SK-N-SH (cell line): ENCODE measurements around the gene IQGAP2. TPM values are rescaled to one million over a fixed set of nuclear protein-coding genes. Genes with fewer than 3 reads are reported as not detected.

Experiments used
- CTCF ChIA-PET: fragments of 300-600, 350-600 bp; formaldehyde crosslinking; extraction: SDS; loops from one replicate; lab custom pipeline; 2021; lab: Yijun Ruan, JAX
- POLR2A ChIA-PET: fragments of 350-600 bp; sonication (Branson Sonifier 250); formaldehyde crosslinking; extraction: SDS; loops from one replicate; lab custom pipeline; 2020; ENCODE audit warnings: antibody characterized with exemption, inconsistent platforms; lab: Yijun Ruan, JAX
- DNase-seq: peaks from one replicate; pipeline ENCODE4 v3.0.0; 2012
- H2AFZ ChIP-seq: fragments of 200-600 bp; sonication (generic); 2 replicates; pipeline ENCODE4 v1.8.1; 2016; ENCODE audit warnings: antibody characterized with exemption, mild to moderate bottlenecking, low read depth
- H3F3A ChIP-seq: fragments of 200-600 bp; sonication (generic); replicated peaks from 2 replicates; pipeline ENCODE3; 2016; ENCODE audit warnings: antibody characterized with exemption, mild to moderate bottlenecking; ENCODE audit not compliant: insufficient read depth
- H3K27ac ChIP-seq, 2 experiments: fragments of 200-500 bp in 1 of 2; fragments of 200-600 bp in 1 of 2; sonication (Bioruptor generic) in 1 of 2; sonication (generic), shearing (Covaris generic) in 1 of 2; 2 replicates each; pipeline versions ENCODE4 v1.5.1 to v1.6.1; 2014 to 2016; ENCODE audit warnings: low read depth in 2 of 2, inconsistent platforms in 1 of 2, low read length in 1 of 2, mild to moderate bottlenecking in 1 of 2, mixed read lengths in 1 of 2
- H3K27me3 ChIP-seq: fragments of 200-600 bp; sonication (generic), shearing (Covaris generic); 2 replicates; pipeline ENCODE4 v1.6.1; 2016; ENCODE audit warnings: mixed run types; ENCODE audit not compliant: insufficient read depth
- H3K36me3 ChIP-seq, 2 experiments: fragments of 200-500 bp in 1 of 2; fragments of 200-600 bp in 1 of 2; sonication (Bioruptor generic) in 1 of 2; sonication (generic) in 1 of 2; replicated peaks in 1 of 2; 2 replicates each; pipeline versions ENCODE3 to v1.5.1; 2014 to 2016; ENCODE audit warnings: low read length in 1 of 2, mild to moderate bottlenecking in 1 of 2; ENCODE audit not compliant: insufficient read depth in 2 of 2, control insufficient read depth in 1 of 2
- H3K4me1 ChIP-seq, 2 experiments: fragments of 200-500 bp in 1 of 2; fragments of 200-600 bp in 1 of 2; sonication (Bioruptor generic) in 1 of 2; sonication (generic), shearing (Covaris generic) in 1 of 2; 2 replicates each; pipeline versions ENCODE4 v1.5.1 to v1.6.1; 2014 to 2016; ENCODE audit warnings: low read depth in 1 of 2, low read length in 1 of 2, mixed run types in 1 of 2; ENCODE audit not compliant: insufficient read depth in 2 of 2, control insufficient read depth in 1 of 2
- H3K4me2 ChIP-seq: fragments of 200-600 bp; sonication (generic), shearing (Covaris generic); 2 replicates; pipeline ENCODE4 v1.6.1; 2017; ENCODE audit warnings: mixed run types
- H3K4me3 ChIP-seq, 2 experiments: fragments of 200-500 bp in 1 of 2; fragments of 200-600 bp in 1 of 2; sonication (Bioruptor generic) in 1 of 2; sonication (generic), shearing (Covaris generic) in 1 of 2; 2 replicates each; pipeline versions ENCODE4 v1.5.1 to v1.8.1; 2014 to 2016; ENCODE audit warnings: low read depth in 2 of 2, inconsistent platforms in 1 of 2, low read length in 1 of 2, mild to moderate bottlenecking in 1 of 2, mixed read lengths in 1 of 2, moderate library complexity in 1 of 2
- H3K79me2 ChIP-seq: fragments of 200-600 bp; sonication (generic); 2 replicates; pipeline ENCODE4 v1.8.1; 2017; ENCODE audit warnings: mild to moderate bottlenecking; ENCODE audit not compliant: insufficient read depth
- H3K9ac ChIP-seq: fragments of 200-600 bp; sonication (generic); 2 replicates; pipeline ENCODE4 v1.6.1; 2017; ENCODE audit warnings: mixed run types
- H3K9me2 ChIP-seq: fragments of 200-600 bp; sonication (generic); 2 replicates; pipeline ENCODE4 v1.6.1; 2017; ENCODE audit warnings: mixed run types
- H3K9me3 ChIP-seq: fragments of 200-600 bp; sonication (generic); 2 replicates; pipeline ENCODE4 v1.6.1; 2017; ENCODE audit warnings: mixed run types, mild to moderate bottlenecking, moderate library complexity
- H4K20me1 ChIP-seq: fragments of 200-600 bp; sonication (generic); 2 replicates; pipeline ENCODE4 v1.6.1; 2017; ENCODE audit warnings: mild to moderate bottlenecking, mixed run types; ENCODE audit not compliant: insufficient read depth
- CHD2 ChIP-seq: fragments of 150-350 bp; IDR thresholded peaks from 2 replicates; pipeline ENCODE4 v1.6.1; 2018; ENCODE audit warnings: low read length; ENCODE audit not compliant: partially characterized antibody
- ELF1 ChIP-seq: IDR thresholded peaks from 2 replicates; pipeline ENCODE4 v1.4.0; 2012
- EZH2phosphoT487 ChIP-seq: fragments of 200-600 bp; sonication (generic); IDR thresholded peaks from 2 replicates; pipeline ENCODE4 v1.6.1; 2017; ENCODE audit warnings: low read depth, mixed run types, mild to moderate bottlenecking, antibody characterized with exemption, moderate library complexity, borderline replicate concordance
- FOXJ3 ChIP-seq: sonication (generic); formaldehyde crosslinking; IDR thresholded peaks from 2 replicates; pipeline ENCODE4 v1.5.1; 2020; ENCODE audit warnings: mild to moderate bottlenecking, missing genetic modification reagents
- GABPA ChIP-seq: IDR thresholded peaks from 2 replicates; pipeline ENCODE4 v1.4.0; 2012; ENCODE audit warnings: low read depth, mild to moderate bottlenecking
- GATA2 ChIP-seq: sonication (generic); formaldehyde crosslinking; IDR thresholded peaks from 2 replicates; pipeline ENCODE4 v1.5.0; 2020; ENCODE audit warnings: mild to moderate bottlenecking, missing genetic modification reagents
- JUND ChIP-seq: IDR thresholded peaks from 2 replicates; pipeline ENCODE4 v1.4.0; 2012
- MEF2A ChIP-seq: IDR thresholded peaks from 2 replicates; pipeline ENCODE4 v1.4.0; 2012; ENCODE audit warnings: low read depth, borderline replicate concordance
- POLR2AphosphoS5 ChIP-seq: IDR thresholded peaks from 2 replicates; pipeline ENCODE4 v1.6.1; 2012; ENCODE audit warnings: low read depth, low read length
- RCOR1 ChIP-seq: fragments of 150-350 bp; IDR thresholded peaks from 2 replicates; pipeline ENCODE4 v1.6.1; 2017; ENCODE audit warnings: antibody characterized with exemption, low read length
- RFX5 ChIP-seq: IDR thresholded peaks from 2 replicates; pipeline ENCODE4 v1.6.1; 2012; ENCODE audit warnings: mild to moderate bottlenecking, improper control_type of control experiment, low read length
- SIN3A ChIP-seq: IDR thresholded peaks from 2 replicates; pipeline ENCODE4 v1.6.1; 2012; ENCODE audit warnings: low read depth, mild to moderate bottlenecking, low read length, moderate library complexity, borderline replicate concordance
- TAF1 ChIP-seq: IDR thresholded peaks from 2 replicates; pipeline ENCODE4 v1.6.1; 2012; ENCODE audit warnings: low read depth, mild to moderate bottlenecking, low read length, moderate library complexity, borderline replicate concordance
- TEAD4 ChIP-seq: IDR thresholded peaks from 2 replicates; pipeline ENCODE4 v1.4.0; 2012; ENCODE audit warnings: mild to moderate bottlenecking, borderline replicate concordance; ENCODE audit not compliant: insufficient read depth
- WGBS: methylation state at CpG from one replicate; pipeline ENCODE4 v1.1.6; 2017; ENCODE audit warnings: low lambda C conversion rate; 5-methylcytosine and 5-hydroxymethylcytosine counted together
- polyA plus RNA-seq, 3 experiments: library from polyadenylated mRNA; depleted of rRNA; stranded (reverse); fragments of >200 nt; gene quantifications; 2 replicates each; pipeline ENCODE4 v1.2.3, GENCODE V29; 2012
- TF ChIP-seq, protein P1 (sequence below): fragments of 150-350 bp; IDR thresholded peaks from 2 replicates; pipeline ENCODE4 v1.6.1; 2017; ENCODE audit warnings: antibody characterized with exemption, low read length, low read depth, borderline replicate concordance
- TF ChIP-seq, protein P2 (sequence below): IDR thresholded peaks from 2 replicates; pipeline ENCODE4; 2012
- TF ChIP-seq, protein P3 (sequence below): IDR thresholded peaks from 2 replicates; pipeline ENCODE4 v1.4.0; 2012; ENCODE audit warnings: low read depth, borderline replicate concordance
- TF ChIP-seq, protein P4 (sequence below): IDR thresholded peaks from 2 replicates; pipeline ENCODE4 v1.6.1; 2012; ENCODE audit warnings: mild to moderate bottlenecking, low read depth, low read length, moderate library complexity

Gene IQGAP2
- polyA plus RNA-seq, 1 of the 3 experiments (the other 2 are of a cell fraction) = 2.1 TPM

DNA sequence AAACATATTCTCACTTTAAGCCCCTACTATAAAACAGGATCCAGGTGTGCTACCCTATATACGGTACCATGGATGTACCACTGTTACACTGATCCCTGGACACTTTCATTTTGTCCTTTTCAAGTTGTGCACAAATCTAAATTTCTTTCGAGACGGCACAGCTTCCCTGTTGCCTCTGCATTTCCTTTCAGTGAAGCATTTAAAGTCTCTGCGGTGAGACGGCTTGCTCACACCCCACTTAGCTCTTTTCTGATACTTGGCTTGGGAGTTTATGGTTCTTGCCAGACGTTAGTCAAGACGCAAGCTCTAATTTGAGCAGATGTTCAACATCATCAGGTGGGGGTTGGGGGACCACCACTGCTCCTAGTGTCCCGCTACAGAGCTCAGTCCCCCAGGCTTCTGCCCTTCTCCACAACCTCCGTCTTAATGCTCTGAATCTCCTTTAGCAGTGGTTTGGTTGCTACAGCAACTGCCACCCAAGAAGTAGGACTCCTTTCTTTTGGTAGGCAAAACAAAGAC is 204.3 kb downstream of the IQGAP2 start (continued):
- TF ChIP-seq, protein P1, sequence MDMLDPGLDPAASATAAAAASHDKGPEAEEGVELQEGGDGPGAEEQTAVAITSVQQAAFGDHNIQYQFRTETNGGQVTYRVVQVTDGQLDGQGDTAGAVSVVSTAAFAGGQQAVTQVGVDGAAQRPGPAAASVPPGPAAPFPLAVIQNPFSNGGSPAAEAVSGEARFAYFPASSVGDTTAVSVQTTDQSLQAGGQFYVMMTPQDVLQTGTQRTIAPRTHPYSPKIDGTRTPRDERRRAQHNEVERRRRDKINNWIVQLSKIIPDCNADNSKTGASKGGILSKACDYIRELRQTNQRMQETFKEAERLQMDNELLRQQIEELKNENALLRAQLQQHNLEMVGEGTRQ = no peak
- TF ChIP-seq SIN3A (no peak), TEAD4 (no peak), EZH2phosphoT487 (no peak), MEF2A (no peak), RCOR1 (no peak), JUND (no peak), TAF1 (no peak)
- TF ChIP-seq, protein P2, sequence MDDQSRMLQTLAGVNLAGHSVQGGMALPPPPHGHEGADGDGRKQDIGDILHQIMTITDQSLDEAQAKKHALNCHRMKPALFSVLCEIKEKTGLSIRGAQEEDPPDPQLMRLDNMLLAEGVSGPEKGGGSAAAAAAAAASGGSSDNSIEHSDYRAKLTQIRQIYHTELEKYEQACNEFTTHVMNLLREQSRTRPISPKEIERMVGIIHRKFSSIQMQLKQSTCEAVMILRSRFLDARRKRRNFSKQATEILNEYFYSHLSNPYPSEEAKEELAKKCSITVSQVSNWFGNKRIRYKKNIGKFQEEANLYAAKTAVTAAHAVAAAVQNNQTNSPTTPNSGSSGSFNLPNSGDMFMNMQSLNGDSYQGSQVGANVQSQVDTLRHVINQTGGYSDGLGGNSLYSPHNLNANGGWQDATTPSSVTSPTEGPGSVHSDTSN = no peak

DNA sequence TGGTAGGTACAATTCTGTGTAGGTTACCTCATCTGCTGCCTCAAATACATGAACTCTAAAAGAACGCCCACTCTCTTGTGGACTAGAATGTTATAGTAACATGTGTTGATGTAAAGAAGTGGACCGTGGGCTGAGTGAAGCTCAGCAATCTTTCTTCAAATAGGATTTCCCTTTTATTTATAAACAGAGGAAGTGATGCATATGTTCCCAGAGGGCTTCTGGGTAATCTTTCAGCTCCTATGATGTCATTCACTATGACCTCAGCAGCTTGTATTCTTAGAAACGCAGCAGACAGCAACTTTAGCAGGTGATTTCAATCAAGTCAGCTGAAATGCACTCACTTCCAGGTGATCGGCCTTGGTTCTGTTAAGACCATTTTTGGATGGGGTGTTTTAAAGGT is 205.7 kb downstream of the IQGAP2 start:
- Histone ChIP-seq H3K9me2 (no peaks in the 10 kb centered on the region), H3K4me1 (peaks cover 3 to 15% of the 10 kb centered on the region in 2 experiments), H3K27me3 (no peaks in the 10 kb centered on the region), H3K9me3 (no peaks in the 10 kb centered on the region), H2AFZ (no peak overlapping the region), H3K4me2 (no peak overlapping the region), H3K9ac (no peak overlapping the region), H3F3A (peaks cover 5% of the 10 kb centered on the region), H4K20me1 (no peaks in the 10 kb centered on the region), H3K79me2 (no peaks in the 10 kb centered on the region), H3K36me3 (no peaks in the 10 kb centered on the region), H3K4me3 (no peak overlapping the region), H3K27ac (no peak overlapping the region)
- ChIA-PET POLR2A (no interaction called here), CTCF (interaction anchor here (1.0 to 5.2 kb wide), 3 partner anchors 9 to 165 kb away, joined by 3 to 27 read pairs (median 8); no protein-coding TSS in a partner anchor)
- WGBS = 69% methylated on average over 4 of the region's 4 CpGs
- no peak for DNase-seq
- TF ChIP-seq GATA2 (no peak), POLR2AphosphoS5 (no peak), MEF2A (no peak), GABPA (no peak; the same call in 1 of the 2 replicates), FOXJ3 (CRISPR knock-in tag) (no peak), RFX5 (no peak), ELF1 (no peak), TEAD4 (no peak), CHD2 (no peak), TAF1 (no peak)
- TF ChIP-seq, protein P3, sequence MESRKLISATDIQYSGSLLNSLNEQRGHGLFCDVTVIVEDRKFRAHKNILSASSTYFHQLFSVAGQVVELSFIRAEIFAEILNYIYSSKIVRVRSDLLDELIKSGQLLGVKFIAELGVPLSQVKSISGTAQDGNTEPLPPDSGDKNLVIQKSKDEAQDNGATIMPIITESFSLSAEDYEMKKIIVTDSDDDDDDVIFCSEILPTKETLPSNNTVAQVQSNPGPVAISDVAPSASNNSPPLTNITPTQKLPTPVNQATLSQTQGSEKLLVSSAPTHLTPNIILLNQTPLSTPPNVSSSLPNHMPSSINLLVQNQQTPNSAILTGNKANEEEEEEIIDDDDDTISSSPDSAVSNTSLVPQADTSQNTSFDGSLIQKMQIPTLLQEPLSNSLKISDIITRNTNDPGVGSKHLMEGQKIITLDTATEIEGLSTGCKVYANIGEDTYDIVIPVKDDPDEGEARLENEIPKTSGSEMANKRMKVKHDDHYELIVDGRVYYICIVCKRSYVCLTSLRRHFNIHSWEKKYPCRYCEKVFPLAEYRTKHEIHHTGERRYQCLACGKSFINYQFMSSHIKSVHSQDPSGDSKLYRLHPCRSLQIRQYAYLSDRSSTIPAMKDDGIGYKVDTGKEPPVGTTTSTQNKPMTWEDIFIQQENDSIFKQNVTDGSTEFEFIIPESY = no peak
- TF ChIP-seq, protein P4, sequence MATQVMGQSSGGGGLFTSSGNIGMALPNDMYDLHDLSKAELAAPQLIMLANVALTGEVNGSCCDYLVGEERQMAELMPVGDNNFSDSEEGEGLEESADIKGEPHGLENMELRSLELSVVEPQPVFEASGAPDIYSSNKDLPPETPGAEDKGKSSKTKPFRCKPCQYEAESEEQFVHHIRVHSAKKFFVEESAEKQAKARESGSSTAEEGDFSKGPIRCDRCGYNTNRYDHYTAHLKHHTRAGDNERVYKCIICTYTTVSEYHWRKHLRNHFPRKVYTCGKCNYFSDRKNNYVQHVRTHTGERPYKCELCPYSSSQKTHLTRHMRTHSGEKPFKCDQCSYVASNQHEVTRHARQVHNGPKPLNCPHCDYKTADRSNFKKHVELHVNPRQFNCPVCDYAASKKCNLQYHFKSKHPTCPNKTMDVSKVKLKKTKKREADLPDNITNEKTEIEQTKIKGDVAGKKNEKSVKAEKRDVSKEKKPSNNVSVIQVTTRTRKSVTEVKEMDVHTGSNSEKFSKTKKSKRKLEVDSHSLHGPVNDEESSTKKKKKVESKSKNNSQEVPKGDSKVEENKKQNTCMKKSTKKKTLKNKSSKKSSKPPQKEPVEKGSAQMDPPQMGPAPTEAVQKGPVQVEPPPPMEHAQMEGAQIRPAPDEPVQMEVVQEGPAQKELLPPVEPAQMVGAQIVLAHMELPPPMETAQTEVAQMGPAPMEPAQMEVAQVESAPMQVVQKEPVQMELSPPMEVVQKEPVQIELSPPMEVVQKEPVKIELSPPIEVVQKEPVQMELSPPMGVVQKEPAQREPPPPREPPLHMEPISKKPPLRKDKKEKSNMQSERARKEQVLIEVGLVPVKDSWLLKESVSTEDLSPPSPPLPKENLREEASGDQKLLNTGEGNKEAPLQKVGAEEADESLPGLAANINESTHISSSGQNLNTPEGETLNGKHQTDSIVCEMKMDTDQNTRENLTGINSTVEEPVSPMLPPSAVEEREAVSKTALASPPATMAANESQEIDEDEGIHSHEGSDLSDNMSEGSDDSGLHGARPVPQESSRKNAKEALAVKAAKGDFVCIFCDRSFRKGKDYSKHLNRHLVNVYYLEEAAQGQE = no peak
